ENCODE data around the gene GALNT5. TPM values are rescaled to one million over a fixed set of nuclear protein-coding genes. Genes with fewer than 3 reads are reported as not detected.

Gene GALNT5
- total RNA-seq, 1 experiment from 2014 or later: not detected

DNA sequence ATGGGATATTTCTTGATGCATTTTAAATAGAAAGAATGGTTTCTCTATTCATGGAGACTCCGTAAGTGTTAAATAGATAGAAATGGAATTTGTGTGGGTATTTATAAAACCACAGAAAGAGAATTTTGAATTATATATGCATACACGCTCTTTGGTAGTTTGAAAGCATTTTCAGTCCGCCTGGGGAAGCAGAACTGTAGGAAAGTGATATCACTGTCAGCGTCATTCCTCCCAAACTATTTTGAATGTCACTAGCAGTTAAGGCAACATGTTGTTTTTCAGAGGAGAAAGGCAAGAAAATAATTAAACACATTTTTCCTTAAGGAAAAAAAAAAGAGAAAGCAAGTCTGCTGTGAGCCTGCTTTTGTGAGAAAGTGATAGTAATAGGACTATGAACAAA, 76.8 kb downstream of the GALNT5 start:
- ChIA-PET POLR2A (ENCODE audit: low non-redundant PET) (no interaction called here), CTCF (no interaction called here)
- Histone ChIP-seq H3K4me3 (ENCODE audit: low read depth, low read length, poor library complexity, severe bottlenecking) (no peak overlapping the region), H3K36me3 (ENCODE audit: insufficient read depth, low read length, poor library complexity, severe bottlenecking) (no peaks in the 10 kb centered on the region), H3K27ac (ENCODE audit: low read depth, low read length, poor library complexity, severe bottlenecking) (no peak overlapping the region), H3K27me3 (replicated peaks; ENCODE audit: insufficient read depth, low read depth, low read length, poor library complexity) (no peaks in the 10 kb centered on the region), H3K9me3 (ENCODE audit: low read depth, low read length, poor library complexity, severe bottlenecking) (no peaks in the 10 kb centered on the region), H3K4me1 (ENCODE audit: insufficient read depth, low read length, poor library complexity, severe bottlenecking) (no peaks in the 10 kb centered on the region)
- no peak for DNase-seq (ENCODE audit: low spot score)
- intact Hi-C loops (cut with micrococcal nuclease; ENCODE audit: unreplicated experiment): loop anchor here (10.0 kb wide), 1 partner anchor 1960 kb away; no protein-coding TSS in a partner anchor
- TF ChIP-seq EZH2 (IDR thresholded peaks at IDR 0.05; ENCODE audit: borderline replicate concordance, low read depth, low read length, poor library complexity, severe bottlenecking): no peak
- TF ChIP-seq, protein P1, sequence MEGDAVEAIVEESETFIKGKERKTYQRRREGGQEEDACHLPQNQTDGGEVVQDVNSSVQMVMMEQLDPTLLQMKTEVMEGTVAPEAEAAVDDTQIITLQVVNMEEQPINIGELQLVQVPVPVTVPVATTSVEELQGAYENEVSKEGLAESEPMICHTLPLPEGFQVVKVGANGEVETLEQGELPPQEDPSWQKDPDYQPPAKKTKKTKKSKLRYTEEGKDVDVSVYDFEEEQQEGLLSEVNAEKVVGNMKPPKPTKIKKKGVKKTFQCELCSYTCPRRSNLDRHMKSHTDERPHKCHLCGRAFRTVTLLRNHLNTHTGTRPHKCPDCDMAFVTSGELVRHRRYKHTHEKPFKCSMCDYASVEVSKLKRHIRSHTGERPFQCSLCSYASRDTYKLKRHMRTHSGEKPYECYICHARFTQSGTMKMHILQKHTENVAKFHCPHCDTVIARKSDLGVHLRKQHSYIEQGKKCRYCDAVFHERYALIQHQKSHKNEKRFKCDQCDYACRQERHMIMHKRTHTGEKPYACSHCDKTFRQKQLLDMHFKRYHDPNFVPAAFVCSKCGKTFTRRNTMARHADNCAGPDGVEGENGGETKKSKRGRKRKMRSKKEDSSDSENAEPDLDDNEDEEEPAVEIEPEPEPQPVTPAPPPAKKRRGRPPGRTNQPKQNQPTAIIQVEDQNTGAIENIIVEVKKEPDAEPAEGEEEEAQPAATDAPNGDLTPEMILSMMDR (conservative IDR thresholded peaks at IDR 0.05; ENCODE audit: low read depth, low read length): no peak
- BruUV-seq (replicated peaks): no TSS peak

DNA sequence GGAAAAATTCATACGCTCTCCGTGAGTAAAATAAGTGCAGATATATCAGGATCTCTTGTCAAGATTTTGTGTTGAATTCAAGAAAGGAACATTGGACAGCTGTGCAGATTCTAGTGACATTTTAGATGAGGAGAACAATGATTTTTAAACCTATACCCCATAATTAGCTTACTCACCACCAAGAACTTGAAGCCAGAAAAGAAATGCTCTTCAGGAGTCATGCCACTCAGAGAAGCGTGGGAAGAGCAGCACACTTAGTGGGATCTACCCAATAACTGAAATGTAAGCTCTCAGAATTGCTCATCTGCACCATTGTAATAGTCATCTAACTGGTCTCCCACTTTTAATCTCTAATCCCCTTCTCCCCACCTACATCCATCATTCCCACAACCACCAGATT, 77.3 kb downstream of the GALNT5 start:
- CTCF ChIA-PET: no interaction called here
- Histone ChIP-seq H3K27ac (ENCODE audit: low read depth, low read length, poor library complexity, severe bottlenecking) (no peak overlapping the region), H3K4me3 (ENCODE audit: low read depth, low read length, poor library complexity, severe bottlenecking) (no peak overlapping the region), H3K27me3 (replicated peaks; ENCODE audit: insufficient read depth, low read depth, low read length, poor library complexity) (no peaks in the 10 kb centered on the region), H3K9me3 (ENCODE audit: low read depth, low read length, poor library complexity, severe bottlenecking) (no peaks in the 10 kb centered on the region), H3K4me1 (ENCODE audit: insufficient read depth, low read length, poor library complexity, severe bottlenecking) (no peaks in the 10 kb centered on the region), H3K36me3 (ENCODE audit: insufficient read depth, low read length, poor library complexity, severe bottlenecking) (no peaks in the 10 kb centered on the region)
- TF ChIP-seq EZH2 (IDR thresholded peaks at IDR 0.05; ENCODE audit: borderline replicate concordance, low read depth, low read length, poor library complexity, severe bottlenecking): no peak
- TF ChIP-seq, protein P1 (conservative IDR thresholded peaks at IDR 0.05; ENCODE audit: low read depth, low read length): no peak
- no peak for DNase-seq (ENCODE audit: low spot score)
- BruUV-seq (replicated peaks): no TSS peak
- POLR2A ChIA-PET (ENCODE audit: low non-redundant PET): no interaction called here
- intact Hi-C loops (cut with micrococcal nuclease; ENCODE audit: unreplicated experiment): loop anchor here (10.0 kb wide), 1 partner anchor 1960 kb away; no protein-coding TSS in a partner anchor

DNA sequence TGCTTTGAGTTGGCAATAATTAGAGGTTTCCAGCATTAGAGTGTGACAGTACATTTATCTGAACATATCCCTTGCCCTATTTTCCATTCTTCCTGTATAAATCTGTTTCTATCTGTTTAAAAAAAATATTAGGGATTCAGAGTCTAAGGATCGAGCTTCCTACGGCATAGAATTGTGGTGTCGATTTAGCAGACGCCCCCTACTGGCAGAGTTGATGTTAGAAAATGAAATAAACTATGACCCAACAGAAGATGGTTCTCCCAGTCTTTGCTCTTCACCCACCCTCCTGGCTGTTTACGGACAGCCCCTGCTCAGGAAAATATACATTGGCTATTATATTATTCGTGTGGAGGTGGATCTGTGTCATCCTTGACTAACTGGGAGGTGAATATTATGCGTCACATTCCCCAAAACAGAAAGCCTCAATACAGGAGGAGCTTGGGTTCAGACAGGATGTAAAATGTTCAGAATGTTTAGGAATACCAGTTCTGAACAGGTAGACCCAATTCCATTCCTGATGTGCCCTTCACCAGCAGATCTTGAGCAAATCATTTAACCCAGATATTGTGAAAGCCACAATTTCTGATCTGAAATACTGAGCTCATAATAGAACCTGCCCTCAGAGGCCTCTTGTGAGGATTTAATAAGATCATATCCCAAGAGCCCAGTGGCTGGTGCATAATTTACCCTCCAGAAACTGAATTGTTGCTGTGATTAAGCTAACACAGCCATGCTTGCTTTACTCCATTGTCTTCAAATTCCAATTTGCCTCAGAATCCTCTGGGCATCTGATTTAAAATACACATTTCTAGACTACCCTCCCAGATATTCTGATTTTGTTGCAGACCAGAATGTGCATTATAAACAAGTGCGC, 78.9 kb downstream of the GALNT5 start:
- CTCF ChIA-PET: interaction anchor here (0.6 to 1.3 kb wide), 5 partner anchors 8 to 1963 kb away, joined by 3 to 7 read pairs (median 5); partner anchors contain the start of gene ERMN
- Histone ChIP-seq H3K4me1 (ENCODE audit: insufficient read depth, low read length, poor library complexity, severe bottlenecking) (no peaks in the 10 kb centered on the region), H3K9me3 (ENCODE audit: low read depth, low read length, poor library complexity, severe bottlenecking) (no peaks in the 10 kb centered on the region), H3K27ac (ENCODE audit: low read depth, low read length, poor library complexity, severe bottlenecking) (no peak overlapping the region), H3K36me3 (ENCODE audit: insufficient read depth, low read length, poor library complexity, severe bottlenecking) (no peaks in the 10 kb centered on the region), H3K27me3 (replicated peaks; ENCODE audit: insufficient read depth, low read depth, low read length, poor library complexity) (no peaks in the 10 kb centered on the region), H3K4me3 (ENCODE audit: low read depth, low read length, poor library complexity, severe bottlenecking) (no peak overlapping the region)
- TF ChIP-seq EZH2 (IDR thresholded peaks at IDR 0.05; ENCODE audit: borderline replicate concordance, low read depth, low read length, poor library complexity, severe bottlenecking): no peak
- TF ChIP-seq, protein P1 (conservative IDR thresholded peaks at IDR 0.05; ENCODE audit: low read depth, low read length): peak; percentile 85
- intact Hi-C loops (cut with micrococcal nuclease; ENCODE audit: unreplicated experiment): loop anchor here (1.0 to 10.0 kb wide), 2 partner anchors 34 to 1962 kb away; no protein-coding TSS in a partner anchor
- no TSS peak for BruUV-seq (replicated peaks)
- POLR2A ChIA-PET (ENCODE audit: low non-redundant PET): interaction anchor here (0.7 kb wide), 1 partner anchor 103 kb away, joined by 3 read pairs; no protein-coding TSS in a partner anchor
- DNase-seq (ENCODE audit: low spot score): peak; percentile 60

Data from A673 (cell line).